NCI-H187 (cell line): Measurements from ENCODE around the gene C1orf185.
"Not testable (repeated sequence)": the region's sequence is repeated elsewhere in the genome, so short reads cannot be mapped to it uniquely, and the experiment has no call there.

Source experiments
- DNase-seq, 2 experiments: peaks; one replicate each; lab custom pipeline; 2025; lab: John Stamatoyannopoulos, UW

C1orf185 gene

GRCh38 chr1:51137696-51138095, 35.7 kb downstream of the C1orf185 start:
- not testable (repeated sequence) for DNase-seq

GRCh38 chr1:51139474-51139873, 37.4 kb downstream of the C1orf185 start:
- no peak for DNase-seq

- no peak for DNase-seq
Measured at GRCh38 chr1:51147394-51147793, 45.4 kb downstream of the C1orf185 start.

- DNase-seq, result no peak
Measured at GRCh38 chr1:51154776-51155175, 52.7 kb downstream of the C1orf185 start.

- DNase-seq, result no peak
Measured at GRCh38 chr1:51156752-51157151, 54.7 kb downstream of the C1orf185 start.

GRCh38 chr1:51157395-51157794, 55.4 kb downstream of the C1orf185 start:
- DNase-seq, result no peak

GRCh38 chr1:51158263-51158662, 56.2 kb downstream of the C1orf185 start:
- no peak for DNase-seq

GRCh38 chr1:51162560-51162959, 60.5 kb downstream of the C1orf185 start:
- DNase-seq, result not testable (repeated sequence)

GRCh38 chr1:51165540-51165939, 63.5 kb downstream of the C1orf185 start:
- no peak for DNase-seq

- no peak for DNase-seq
Measured at GRCh38 chr1:51168266-51168845, 66.3 kb downstream of the C1orf185 start.

- DNase-seq, result no peak
Measured at GRCh38 chr1:51168936-51169335, 66.9 kb downstream of the C1orf185 start.

- DNase-seq, result no peak
Measured at GRCh38 chr1:51170342-51170741, 68.3 kb downstream of the C1orf185 start.

GRCh38 chr1:51172811-51173210, 70.8 kb downstream of the C1orf185 start:
- no peak for DNase-seq

- no peak for DNase-seq
Measured at GRCh38 chr1:51175278-51175677, 73.2 kb downstream of the C1orf185 start.

- not testable (repeated sequence) for DNase-seq
Measured at GRCh38 chr1:51177988-51178387, 76.0 kb downstream of the C1orf185 start.

- DNase-seq, result no peak
Measured at GRCh38 chr1:51188230-51188629, 86.2 kb downstream of the C1orf185 start.

- DNase-seq, result peak in 1 of 2 experiments; percentile 28
Measured at GRCh38 chr1:51189421-51190073, 87.5 kb downstream of the C1orf185 start.

- no peak for DNase-seq
Measured at GRCh38 chr1:51190961-51191360, 88.9 kb downstream of the C1orf185 start.

GRCh38 chr1:51192213-51192843, 90.3 kb downstream of the C1orf185 start:
- DNase-seq, result peak in 1 of 2 experiments; percentile 38

GRCh38 chr1:51193564-51193963, 91.5 kb downstream of the C1orf185 start:
- DNase-seq, result no peak
